Nephron (organoid): ENCODE results near the gene PCBP3.

ENCODE experiments used
- H3K27ac Mint-ChIP-seq, 3 experiments: 2 replicates each; pipeline ENCODE4 v1.8.0; 2020; ENCODE audit warnings: mixed read lengths in 3 of 3, mild to moderate bottlenecking in 2 of 3, moderate library complexity in 1 of 3
- H3K27me3 Mint-ChIP-seq: 2 replicates; pipeline ENCODE4 v1.8.0; 2021; ENCODE audit warnings: low read depth, mild to moderate bottlenecking, moderate library complexity, mixed read lengths
- H3K36me3 Mint-ChIP-seq: 2 replicates; pipeline ENCODE4 v1.8.0; 2020; ENCODE audit warnings: low read depth, mixed read lengths
- H3K4me1 Mint-ChIP-seq: 2 replicates; pipeline ENCODE4 v1.8.0; 2020; ENCODE audit warnings: mixed read lengths
- H3K4me3 Mint-ChIP-seq, 3 experiments: 2 replicates each; pipeline ENCODE4 v1.8.0; 2020; ENCODE audit warnings: mild to moderate bottlenecking in 3 of 3, mixed read lengths in 3 of 3, moderate library complexity in 2 of 3
- H3K9me3 Mint-ChIP-seq: 2 replicates; pipeline ENCODE4 v1.8.0; 2020; ENCODE audit warnings: mixed read lengths
- CTCF ChIP-seq, 3 experiments: fragments of 200-600 bp; sonication (generic); IDR thresholded peaks; one replicate each; pipeline ENCODE4 v1.5.0; 2021; ENCODE audit warnings: antibody characterized with exemption in 3 of 3; ENCODE audit not compliant: unreplicated experiment in 3 of 3

Gene PCBP3

DNA sequence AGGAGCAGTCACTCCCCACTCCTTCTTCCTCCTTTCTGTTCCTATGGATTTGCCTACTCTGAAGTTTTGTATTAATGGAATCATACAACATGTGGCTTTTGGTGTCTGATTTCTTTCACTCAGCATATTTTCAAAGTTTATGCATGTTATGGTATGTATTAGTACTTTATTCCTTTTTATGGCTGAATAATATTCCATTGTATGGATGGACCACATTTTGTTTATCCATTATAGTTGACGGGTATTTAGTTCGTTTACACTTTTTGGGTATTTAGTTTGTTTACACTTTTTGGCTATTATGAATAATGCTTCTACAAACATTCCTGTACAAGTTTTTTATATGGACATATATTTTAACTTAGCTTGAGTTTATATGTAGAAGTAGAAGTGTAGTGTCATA lies 113.1 kb downstream of the PCBP3 start:
- H3K4me1 Mint-ChIP-seq: no peaks in the 10 kb centered on the region
- no peaks in the 10 kb centered on the region for H3K27me3 Mint-ChIP-seq
- H3K9me3 Mint-ChIP-seq: peaks cover 13% of the 10 kb centered on the region
- H3K27ac Mint-ChIP-seq: no peak overlapping the region
- H3K4me3 Mint-ChIP-seq: no peak overlapping the region
- TF ChIP-seq CTCF (IDR thresholded peaks at IDR 0.05; ENCODE audit: unreplicated experiment in 3 of 3): no peak
- no peaks in the 10 kb centered on the region for H3K36me3 Mint-ChIP-seq

DNA sequence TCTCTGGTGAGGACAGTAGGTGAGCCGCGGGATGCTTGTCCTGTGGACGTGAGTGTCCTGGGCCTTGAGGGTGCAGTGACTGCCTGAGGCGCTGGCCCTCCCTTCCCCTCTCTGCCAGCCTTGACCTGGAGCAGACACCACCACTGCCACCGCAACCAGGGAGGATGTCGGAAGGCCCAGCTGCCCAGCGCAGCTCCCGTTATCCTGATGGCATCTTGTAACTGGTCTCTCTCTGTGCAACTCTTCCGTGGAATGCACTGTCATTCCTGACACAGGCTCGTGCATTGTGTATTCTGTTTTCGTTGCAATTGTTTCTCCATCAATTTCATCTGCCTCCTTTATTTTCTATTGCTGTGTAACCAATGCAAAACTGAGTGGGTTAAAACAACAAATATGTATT lies 118.2 kb downstream of the PCBP3 start:
- Mint-ChIP-seq H3K4me1 (peaks cover 28% of the 10 kb centered on the region), H3K27ac (no peak overlapping the region), H3K36me3 (no peaks in the 10 kb centered on the region), H3K27me3 (no peaks in the 10 kb centered on the region), H3K9me3 (peaks cover 6% of the 10 kb centered on the region), H3K4me3 (no peak overlapping the region)
- no peak for TF ChIP-seq CTCF (IDR thresholded peaks at IDR 0.05; ENCODE audit: unreplicated experiment in 3 of 3)

- H3K27ac Mint-ChIP-seq: peak overlapping the region in 2 of 3 experiments; percentile 86 to 93
- H3K27me3 Mint-ChIP-seq: no peaks in the 10 kb centered on the region
- H3K4me1 Mint-ChIP-seq: peaks cover 41% of the 10 kb centered on the region
- no peak for TF ChIP-seq CTCF (IDR thresholded peaks at IDR 0.05; ENCODE audit: unreplicated experiment in 3 of 3)
- H3K9me3 Mint-ChIP-seq: peaks cover 6% of the 10 kb centered on the region
- no peaks in the 10 kb centered on the region for H3K36me3 Mint-ChIP-seq
- peak overlapping the region in 1 of 3 experiments; percentile 43 for H3K4me3 Mint-ChIP-seq
Observed at GRCh38 chr21:45763074-45763473, 119.5 kb downstream of the PCBP3 start.

DNA sequence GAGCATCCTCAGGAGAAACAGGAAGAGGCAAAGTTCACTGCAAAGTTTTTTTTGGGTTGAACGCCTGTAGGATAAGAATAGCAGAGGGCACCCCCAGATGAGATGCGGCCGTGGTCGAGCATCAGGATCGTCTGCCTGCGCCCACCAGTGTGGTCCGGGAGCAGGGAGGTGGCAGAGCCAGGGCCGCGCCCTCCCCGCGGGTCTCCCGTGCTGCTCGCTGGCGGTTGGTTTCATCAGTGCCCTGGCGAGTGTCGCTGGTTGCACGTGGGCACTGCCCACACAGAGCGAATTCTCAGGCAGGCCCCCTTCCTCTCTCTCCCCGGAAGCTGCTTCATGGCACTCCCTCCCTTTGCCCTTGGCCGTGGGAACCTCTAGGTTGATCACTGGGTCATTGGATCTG lies 120.0 kb downstream of the PCBP3 start:
- Mint-ChIP-seq H3K36me3 (no peaks in the 10 kb centered on the region), H3K4me3 (peak overlapping the region in 1 of 3 experiments; percentile 43), H3K9me3 (peaks cover 6% of the 10 kb centered on the region), H3K27ac (peak overlapping the region in 2 of 3 experiments; percentile 86 to 93), H3K4me1 (peaks cover 45% of the 10 kb centered on the region), H3K27me3 (no peaks in the 10 kb centered on the region)
- TF ChIP-seq CTCF (IDR thresholded peaks at IDR 0.05; ENCODE audit: unreplicated experiment in 3 of 3): no peak

GRCh38 chr21:45764792-45765191 lies 121.3 kb downstream of the PCBP3 start:
- H3K4me1 Mint-ChIP-seq: peaks cover 55% of the 10 kb centered on the region
- TF ChIP-seq CTCF (IDR thresholded peaks at IDR 0.05; ENCODE audit: unreplicated experiment in 3 of 3): no peak
- no peaks in the 10 kb centered on the region for H3K36me3 Mint-ChIP-seq
- H3K27me3 Mint-ChIP-seq: no peaks in the 10 kb centered on the region
- H3K4me3 Mint-ChIP-seq: no peak overlapping the region
- peaks cover 4% of the 10 kb centered on the region for H3K9me3 Mint-ChIP-seq
- peak overlapping the region in 2 of 3 experiments; percentile 11 to 44 for H3K27ac Mint-ChIP-seq

- H3K36me3 Mint-ChIP-seq: no peaks in the 10 kb centered on the region
- H3K9me3 Mint-ChIP-seq: peaks cover 4% of the 10 kb centered on the region
- peak overlapping the region in 2 of 3 experiments; percentile 63 to 86 for H3K27ac Mint-ChIP-seq
- H3K27me3 Mint-ChIP-seq: no peaks in the 10 kb centered on the region
- H3K4me3 Mint-ChIP-seq: no peak overlapping the region
- peaks cover 61% of the 10 kb centered on the region for H3K4me1 Mint-ChIP-seq
- TF ChIP-seq CTCF (IDR thresholded peaks at IDR 0.05; ENCODE audit: unreplicated experiment in 3 of 3): no peak
Observed at GRCh38 chr21:45765375-45765774, 121.8 kb downstream of the PCBP3 start.
